Measurements from ENCODE around the gene UBR4. TPM values are rescaled to one million over a fixed set of nuclear protein-coding genes. Genes with fewer than 3 reads are reported as not detected.

Gene UBR4
- total RNA-seq, 1 donor from 2014 or later: 222 TPM

GRCh38 chr1:19166066-19166465 is 44.0 kb downstream of the UBR4 start:
- Histone ChIP-seq H3K27me3 (no peaks in the 10 kb centered on the region), H3K4me3 (no peak overlapping the region), H3K27ac (no peak overlapping the region), H3K9me3 (no peaks in the 10 kb centered on the region), H3K36me3 (peaks cover 94 to 99% of the 10 kb centered on the region in 2 donors), H3K4me1 (peaks cover 0 to 6% of the 10 kb centered on the region in 2 donors)
- intact Hi-C loops (cut with DNase I): no loop called here
- no peak for DNase-seq (ENCODE audit: low spot score in 2 of 2)
- TF ChIP-seq CTCF (IDR thresholded peaks at IDR 0.05): no peak

GRCh38 chr1:19165501-19165900 is 44.6 kb downstream of the UBR4 start:
- no peak overlapping the region for H3K4me3 ChIP-seq
- intact Hi-C loops (cut with DNase I): no loop called here
- no peaks in the 10 kb centered on the region for H3K9me3 ChIP-seq
- DNase-seq (ENCODE audit: low spot score in 2 of 2): no peak
- H3K27me3 ChIP-seq: no peaks in the 10 kb centered on the region
- no peak overlapping the region for H3K27ac ChIP-seq
- peaks cover 94 to 99% of the 10 kb centered on the region in 2 donors for H3K36me3 ChIP-seq
- no peak for TF ChIP-seq CTCF (IDR thresholded peaks at IDR 0.05)
- H3K4me1 ChIP-seq: peaks cover 0 to 6% of the 10 kb centered on the region in 2 donors

GRCh38 chr1:19164274-19165015 is 45.6 kb downstream of the UBR4 start:
- DNase-seq (ENCODE audit: low spot score in 2 of 2): no peak
- no peaks in the 10 kb centered on the region for H3K9me3 ChIP-seq
- peak overlapping the region in 1 of 2 donors; percentile 3 for H3K27ac ChIP-seq
- H3K27me3 ChIP-seq: no peaks in the 10 kb centered on the region
- H3K4me3 ChIP-seq: no peak overlapping the region
- H3K4me1 ChIP-seq: peaks cover 0 to 6% of the 10 kb centered on the region in 2 donors
- intact Hi-C loops (cut with DNase I): no loop called here
- peaks cover 94 to 99% of the 10 kb centered on the region in 2 donors for H3K36me3 ChIP-seq
- TF ChIP-seq CTCF (IDR thresholded peaks at IDR 0.05): no peak

GRCh38 chr1:19163261-19163660 is 46.8 kb downstream of the UBR4 start:
- TF ChIP-seq CTCF (IDR thresholded peaks at IDR 0.05): no peak
- H3K9me3 ChIP-seq: no peaks in the 10 kb centered on the region
- DNase-seq (ENCODE audit: low spot score in 2 of 2): no peak
- peaks cover 94 to 100% of the 10 kb centered on the region in 2 donors for H3K36me3 ChIP-seq
- intact Hi-C loops (cut with DNase I): no loop called here
- no peak overlapping the region for H3K4me3 ChIP-seq
- peak overlapping the region; percentile 3 to 43 for H3K27ac ChIP-seq
- H3K27me3 ChIP-seq: no peaks in the 10 kb centered on the region
- H3K4me1 ChIP-seq: peaks cover 0 to 6% of the 10 kb centered on the region in 2 donors

GRCh38 chr1:19160831-19161230 is 49.2 kb downstream of the UBR4 start:
- Histone ChIP-seq H3K27me3 (no peaks in the 10 kb centered on the region), H3K36me3 (peaks cover 92 to 98% of the 10 kb centered on the region in 2 donors), H3K9me3 (no peaks in the 10 kb centered on the region), H3K4me1 (peaks cover 0 to 6% of the 10 kb centered on the region in 2 donors), H3K27ac (no peak overlapping the region), H3K4me3 (no peak overlapping the region)
- DNase-seq (ENCODE audit: low spot score in 2 of 2): no peak
- no peak for TF ChIP-seq CTCF (IDR thresholded peaks at IDR 0.05)
- intact Hi-C loops (cut with DNase I): no loop called here

All from ascending aorta (tissue), 2 donors.